Stomach (tissue), 4 donors: ENCODE measurements around the gene PYHIN1.

Source experiments
- POLR2A ChIP-seq, 4 donors: fragments of 450-650 bp; IDR thresholded peaks; one replicate each; pipeline ENCODE4 v1.6.1; 2016; ENCODE audit warnings: antibody characterized with exemption in 4 of 4, control low read depth in 2 of 4, mild to moderate bottlenecking in 1 of 4, moderate library complexity in 1 of 4
- POLR2AphosphoS5 ChIP-seq, 3 donors: sonication (generic); formaldehyde crosslinking; IDR thresholded peaks; one replicate each; pipeline ENCODE4 v1.6.1; 2016; ENCODE audit warnings: antibody characterized with exemption in 3 of 3

- TF ChIP-seq POLR2AphosphoS5 (IDR thresholded peaks at IDR 0.05) (no peak), POLR2A (IDR thresholded peaks at IDR 0.05) (no peak)
Measured at GRCh38 chr1:159000070-159000409, 68.7 kb downstream of the PYHIN1 start.
